T-helper 2 cell (primary cell): ENCODE data around the gene EPDR1.
"Not testable (repeated sequence)": the region's sequence is repeated elsewhere in the genome, so short reads cannot be mapped to it uniquely, and the experiment has no call there.

Experiments
- DNase-seq, 5 experiments: peaks; one replicate each; pipeline versions ENCODE4 v3.0.0 to v3.0.0-alpha.2; 2012 to 2022

EPDR1 gene

DNA sequence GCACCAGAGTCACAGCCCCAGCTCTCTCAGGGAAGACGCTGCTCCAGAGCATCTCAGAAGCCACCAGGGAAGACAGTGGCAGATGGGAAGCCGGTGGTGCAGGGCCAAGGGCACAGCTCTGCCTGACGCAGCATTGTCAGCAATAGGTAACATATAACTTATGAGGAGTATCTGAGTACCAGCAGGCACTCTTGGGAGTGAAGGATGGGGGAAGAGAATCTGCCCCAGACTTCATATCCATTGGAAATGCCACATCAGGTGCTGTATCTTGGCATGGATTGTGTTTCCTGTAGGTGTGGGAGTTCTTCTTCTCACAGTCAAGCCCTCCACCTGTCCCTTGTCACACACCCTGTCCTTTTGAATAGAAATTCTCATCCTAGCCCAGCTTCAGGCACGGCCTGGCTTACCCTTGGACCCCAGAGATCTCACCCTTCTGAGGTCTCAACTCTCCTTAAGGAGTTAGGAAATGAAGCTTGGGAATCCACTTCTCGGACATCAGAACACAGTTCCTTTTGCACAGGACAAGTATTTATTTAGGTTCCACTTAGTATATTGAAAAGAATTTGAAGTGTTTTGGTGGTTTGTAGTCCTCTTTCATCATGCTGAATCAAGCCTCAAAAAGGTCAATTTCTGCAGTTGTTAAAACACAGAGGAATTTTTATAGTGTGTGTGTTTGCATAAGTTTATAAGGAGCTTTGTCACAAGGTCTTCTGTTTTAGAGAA, 9.9 kb downstream of the EPDR1 start:
- DNase-seq: no peak

DNA sequence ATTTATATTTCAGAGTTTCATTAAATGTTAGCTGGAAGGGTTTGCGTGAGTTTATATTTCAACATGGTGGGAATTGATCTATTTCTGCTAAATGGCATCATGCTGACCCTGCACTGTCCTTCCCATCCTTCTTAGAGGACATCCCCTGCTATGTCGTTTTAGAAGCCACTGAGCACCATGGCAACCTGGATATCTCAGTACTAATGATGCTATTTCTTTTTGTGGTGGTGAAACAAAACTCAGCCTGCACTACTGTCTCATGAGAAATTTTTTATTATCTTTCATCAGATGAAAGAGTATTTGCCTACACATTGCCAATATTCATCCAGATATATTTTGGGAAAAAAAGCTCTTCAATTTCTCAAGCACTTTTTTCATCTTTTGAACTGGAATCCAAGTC, 12.1 kb downstream of the EPDR1 start:
- no peak for DNase-seq

DNA sequence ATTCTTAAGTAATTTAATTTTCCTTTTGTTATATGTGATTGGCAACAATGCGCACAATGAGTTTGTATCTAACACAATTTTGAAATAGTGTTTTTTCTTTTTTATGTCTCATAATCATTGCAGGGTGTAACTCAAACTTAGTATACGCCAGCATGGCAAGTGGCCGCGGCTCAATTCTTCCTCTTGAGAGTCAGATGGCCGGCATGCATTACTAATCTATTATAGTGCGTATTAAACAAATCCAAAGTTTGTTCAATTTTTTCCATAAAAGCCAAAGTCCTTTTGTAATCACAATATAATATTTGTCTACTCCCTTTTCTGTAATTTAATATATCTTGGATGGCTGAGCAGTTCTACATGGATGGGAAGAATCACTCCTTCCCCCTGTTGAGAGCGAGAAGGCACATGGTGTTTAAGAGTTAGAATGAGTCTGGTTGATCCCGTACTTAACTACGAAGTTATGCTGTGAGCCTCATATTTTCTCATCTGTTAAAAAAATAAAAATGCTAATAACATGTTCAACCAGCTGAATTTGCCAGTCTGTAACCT, 12.7 kb downstream of the EPDR1 start:
- no peak for DNase-seq

DNA sequence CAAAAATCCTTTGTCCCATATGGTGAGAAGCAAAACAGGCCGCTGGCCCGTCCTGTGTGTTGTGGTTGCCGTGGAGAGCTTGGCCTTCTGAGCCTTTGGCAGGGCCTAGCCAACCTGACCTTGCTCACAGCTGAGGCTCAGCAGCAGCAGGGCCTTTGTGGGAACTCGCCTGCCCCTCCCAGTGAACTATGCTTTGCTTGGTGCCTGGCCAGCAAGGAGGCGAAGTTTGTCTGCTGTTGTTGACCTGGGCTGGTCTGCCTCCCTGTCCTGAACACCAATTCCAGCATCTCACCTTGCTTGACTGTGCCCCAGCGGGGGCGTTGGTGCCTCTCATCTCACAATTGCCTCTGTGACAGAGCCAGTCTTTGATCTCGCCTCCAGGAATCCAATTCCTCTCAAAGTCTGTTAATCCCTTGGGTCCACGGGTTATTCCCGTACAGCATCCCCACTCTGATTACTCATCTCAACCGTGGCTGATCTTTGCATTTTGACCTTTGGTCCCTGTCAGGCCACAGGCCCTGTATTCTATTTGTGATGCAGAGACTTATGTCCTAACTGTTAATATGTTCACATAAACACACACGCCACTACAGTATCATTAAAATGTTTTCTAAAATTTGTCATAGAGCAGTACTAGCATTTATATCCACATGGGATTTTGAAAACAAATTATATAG, 22.6 kb downstream of the EPDR1 start:
- DNase-seq: no peak

DNA sequence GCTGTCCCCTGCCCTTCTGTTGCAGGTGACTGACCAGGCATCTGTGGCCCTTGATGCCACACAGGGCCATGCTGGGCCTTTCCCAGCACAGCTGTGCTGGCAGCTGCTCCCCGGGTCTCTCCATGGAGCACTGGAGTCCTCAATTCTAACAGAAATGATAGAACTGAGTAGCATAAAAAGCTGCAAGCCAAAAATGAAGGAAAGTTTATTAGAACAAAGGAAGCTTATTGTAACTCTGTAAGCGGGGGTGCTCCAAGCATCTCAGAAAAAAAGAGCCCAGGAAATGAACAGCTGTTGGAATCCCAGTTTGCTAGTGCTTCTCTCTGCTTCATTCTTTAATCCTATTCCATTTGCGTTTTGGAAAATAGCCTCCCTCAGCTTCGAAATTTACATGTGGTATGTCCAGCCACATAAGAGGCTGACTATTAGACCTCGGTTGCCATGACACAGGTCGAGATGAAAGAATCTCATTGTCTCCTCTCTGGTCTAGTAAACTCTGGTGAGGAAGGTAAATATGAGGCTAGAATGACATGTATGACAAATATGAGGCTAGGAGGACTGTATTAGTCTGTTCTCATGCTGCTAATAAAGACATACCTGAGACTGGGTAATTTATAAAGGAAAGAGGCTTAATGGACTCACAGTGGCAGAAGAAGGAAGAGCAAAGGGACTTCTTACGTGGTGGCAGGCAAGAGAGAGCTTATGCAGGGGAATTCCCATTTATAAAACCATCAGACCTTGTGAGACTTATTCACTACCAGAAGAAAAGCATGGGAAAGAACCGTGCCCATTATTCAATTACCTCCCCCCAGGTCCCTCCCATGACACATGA, 23.7 kb downstream of the EPDR1 start:
- no peak for DNase-seq

DNA sequence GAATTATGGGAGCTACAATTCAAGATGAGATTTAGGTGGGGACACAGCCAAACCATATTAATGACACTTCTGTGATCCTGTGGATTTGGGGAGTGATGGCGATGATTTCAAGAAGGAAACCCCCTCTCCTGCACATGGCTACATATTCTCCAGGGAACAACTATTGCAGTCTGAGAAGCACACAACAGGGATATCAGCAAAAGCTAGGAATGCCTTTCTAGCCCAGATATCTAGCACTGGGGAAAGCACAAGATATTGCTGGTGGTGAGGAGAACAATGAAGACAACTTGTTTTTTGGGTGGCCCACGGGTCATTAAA, 24.3 kb downstream of the EPDR1 start:
- DNase-seq: no peak

DNA sequence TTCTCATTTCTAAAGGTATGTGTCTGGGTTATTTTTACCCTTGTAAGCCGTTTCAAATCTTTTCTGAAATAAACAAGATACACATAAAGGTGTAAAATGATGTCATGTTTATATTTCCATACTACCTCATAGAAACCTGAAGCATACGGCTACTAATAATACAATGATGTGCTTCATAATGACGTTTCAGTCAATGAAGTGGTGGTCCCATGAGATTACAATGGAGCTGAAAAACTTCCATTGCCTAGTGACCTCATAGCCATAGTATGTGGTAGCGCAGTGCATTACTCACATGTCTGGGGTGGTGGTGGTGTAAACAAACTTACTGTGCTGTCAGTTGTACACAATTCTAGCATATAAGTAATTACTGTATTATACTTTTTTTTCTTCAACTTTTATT, 24.9 kb downstream of the EPDR1 start:
- DNase-seq: no peak

DNA sequence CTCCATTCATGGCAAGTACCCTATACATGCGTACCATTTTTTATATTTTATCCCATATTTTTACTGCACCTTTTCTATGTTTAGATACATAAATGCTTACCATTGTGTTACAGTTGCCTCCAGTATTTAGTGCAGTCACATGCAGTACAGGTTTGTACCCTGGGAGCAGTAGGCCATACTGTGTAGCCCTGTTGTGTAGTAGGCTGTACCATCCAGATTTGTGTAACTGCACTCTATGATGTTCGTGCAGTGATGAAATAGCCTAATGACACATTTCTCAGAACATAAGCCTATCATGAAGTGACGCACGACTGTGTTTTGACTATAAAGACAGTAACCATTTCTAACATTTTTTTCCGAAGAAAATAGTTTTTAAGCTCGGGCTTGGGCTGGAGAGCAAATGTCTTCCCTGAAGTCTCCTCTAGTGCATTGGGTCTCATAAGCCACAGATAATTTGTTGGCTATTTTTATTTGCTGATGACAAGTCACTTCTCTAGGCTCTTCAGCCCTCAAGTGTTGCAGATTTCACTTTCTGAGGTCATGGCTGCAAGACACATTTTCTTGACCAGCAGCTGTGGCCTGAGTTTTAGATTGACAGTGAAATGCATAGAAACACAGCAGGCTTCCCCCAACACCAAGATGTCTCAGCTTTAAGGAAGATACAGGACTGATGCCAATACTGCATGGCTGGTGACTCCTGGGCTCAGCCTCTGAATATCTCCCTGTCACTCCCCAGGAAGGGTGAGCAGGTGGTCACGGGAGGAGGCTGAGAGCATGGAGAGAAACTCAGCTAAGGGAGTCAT, 26.9 kb downstream of the EPDR1 start:
- no peak for DNase-seq

DNA sequence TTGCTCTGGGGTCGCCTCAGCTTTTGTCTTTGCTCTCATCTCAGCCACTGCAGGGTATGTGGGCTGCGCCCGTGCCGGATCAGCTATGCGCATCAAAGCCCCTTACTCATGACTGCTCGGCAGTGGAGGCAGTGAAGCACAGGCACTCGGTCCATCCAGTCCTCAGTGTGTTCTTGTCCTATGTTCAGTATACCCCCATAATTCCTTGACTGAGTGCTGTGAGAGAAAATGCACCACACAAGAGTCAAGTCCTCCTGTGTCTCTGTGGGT, 27.4 kb downstream of the EPDR1 start:
- DNase-seq: no peak

DNA sequence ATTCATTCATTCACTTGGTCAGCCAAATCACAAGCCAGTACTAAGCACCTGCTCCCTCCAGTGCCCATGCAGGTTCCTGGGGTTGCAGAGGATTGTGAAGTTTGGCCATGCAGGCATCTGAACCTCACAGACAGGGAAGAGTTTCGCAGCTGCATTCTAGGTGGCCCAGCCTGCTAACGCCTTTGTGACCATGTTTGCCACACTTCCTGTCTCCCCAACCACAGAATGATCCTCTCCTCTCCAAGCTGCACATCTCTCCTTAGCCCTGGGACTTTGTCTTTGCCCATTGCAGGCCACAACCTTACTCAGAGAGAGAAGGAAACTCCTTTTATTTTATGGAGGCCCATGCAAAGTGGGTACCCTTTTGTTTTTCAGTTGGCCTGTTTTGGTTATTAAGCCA, 31.8 kb downstream of the EPDR1 start:
- no peak for DNase-seq

DNA sequence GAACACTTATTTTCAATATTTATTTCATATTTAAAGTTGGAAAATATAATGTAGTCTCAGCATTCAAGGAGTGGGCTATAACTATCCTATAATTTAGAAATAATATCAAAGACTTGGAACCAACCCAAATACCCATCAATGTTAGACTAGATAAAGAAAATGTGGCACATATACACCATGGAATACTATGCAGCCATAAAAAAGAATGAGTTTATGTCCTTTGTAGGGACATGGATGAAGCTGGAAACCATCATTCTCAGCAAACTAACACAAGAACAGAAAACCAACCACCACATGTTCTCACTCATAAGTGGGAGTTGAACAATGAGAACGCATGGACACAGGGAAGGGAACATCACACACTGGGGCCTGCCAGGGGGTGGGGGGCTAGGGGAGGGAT, 33.8 kb downstream of the EPDR1 start:
- DNase-seq: not testable (repeated sequence)

DNA sequence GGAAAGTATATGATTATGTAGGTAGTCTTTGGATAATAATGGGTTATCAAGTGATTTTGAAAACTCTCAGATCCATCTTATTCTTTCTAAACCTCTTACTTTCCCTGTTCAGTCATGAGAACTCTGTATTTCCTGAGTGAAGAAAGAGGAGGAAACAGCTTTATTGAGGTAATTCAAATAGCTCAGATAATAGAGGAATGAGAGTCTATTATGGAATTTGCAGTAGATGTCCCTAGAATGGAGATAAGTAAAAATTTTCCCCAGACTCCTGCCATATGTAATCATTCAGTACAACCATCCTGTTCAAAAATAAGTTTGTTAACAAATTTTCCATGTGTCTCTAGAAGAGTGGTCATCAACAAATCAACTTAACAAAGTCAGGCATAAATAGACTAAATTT, 36.4 kb downstream of the EPDR1 start:
- DNase-seq: no peak

DNA sequence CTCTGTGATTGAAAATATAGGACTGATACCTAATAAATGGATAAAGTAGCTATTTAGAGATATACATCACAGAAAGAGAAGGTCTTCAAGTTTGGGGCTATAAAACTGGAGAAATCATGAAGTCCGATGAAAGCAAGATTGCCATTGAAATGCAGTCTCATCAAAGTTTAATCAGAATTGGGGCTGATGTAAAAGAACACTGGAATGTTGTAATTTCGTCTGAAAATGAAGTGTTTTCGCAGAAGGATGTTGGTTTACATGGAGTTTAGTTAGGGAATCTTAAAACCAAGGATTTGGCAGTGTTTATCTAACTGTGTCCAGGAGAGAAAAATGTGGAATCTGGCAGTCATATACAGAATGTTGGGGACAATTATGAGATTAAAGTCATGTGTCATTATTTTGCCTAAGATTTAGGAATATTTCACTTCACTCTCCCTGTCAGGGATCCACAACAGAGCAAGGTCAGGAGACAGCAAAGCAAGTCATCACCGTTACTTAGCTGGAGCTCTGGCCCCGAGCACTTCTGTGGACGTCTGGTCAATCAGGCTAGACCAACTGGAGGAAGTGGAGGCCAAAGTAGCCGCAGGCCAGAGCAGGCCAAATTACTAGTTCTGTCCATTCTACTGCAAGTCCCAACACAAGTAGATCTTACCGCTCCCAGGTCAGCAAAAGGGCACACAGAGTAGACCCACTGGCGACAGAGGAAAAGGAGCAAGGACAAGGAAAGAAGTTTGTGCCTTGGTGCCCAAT, 37.0 kb downstream of the EPDR1 start:
- no peak for DNase-seq

DNA sequence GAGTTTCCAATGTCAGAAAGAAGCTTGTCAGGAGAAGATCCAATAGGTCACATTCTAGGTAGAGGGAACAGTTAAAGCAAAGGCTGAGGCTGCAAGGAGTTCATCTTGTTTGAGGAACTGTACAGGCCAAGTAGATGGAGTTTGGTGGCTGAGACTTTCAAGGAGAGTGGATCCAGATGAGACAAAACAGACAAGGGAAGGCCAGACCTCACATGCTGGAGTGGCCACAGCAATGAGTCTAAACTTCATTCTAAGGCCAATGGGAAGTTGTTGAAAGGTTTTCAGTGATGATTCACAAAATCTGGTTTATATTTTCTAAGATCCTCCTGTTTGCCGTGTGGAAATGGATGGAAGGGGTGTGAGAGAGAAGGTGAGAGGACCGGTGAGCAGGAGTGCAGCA, 40.0 kb downstream of the EPDR1 start:
- DNase-seq: no peak

DNA sequence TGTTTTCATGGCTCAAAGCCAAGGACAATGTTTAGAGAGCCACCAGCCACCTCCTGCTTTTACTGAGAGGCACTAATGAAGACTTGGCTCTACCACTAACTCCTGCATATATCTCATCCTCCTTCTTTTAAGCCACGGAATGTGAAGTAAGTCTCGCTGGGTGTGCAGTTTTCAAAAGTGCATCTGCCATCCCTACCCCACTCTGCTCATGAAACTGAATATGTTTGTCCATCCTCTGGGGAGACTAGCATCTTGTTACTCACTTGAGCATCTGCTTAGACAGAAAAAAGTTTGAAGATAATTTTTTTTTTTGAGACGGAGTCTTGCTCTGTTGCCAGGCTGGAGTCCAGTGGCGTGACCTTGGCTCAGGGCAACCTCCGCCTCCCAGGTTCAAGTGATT, 40.8 kb downstream of the EPDR1 start:
- no peak for DNase-seq

DNA sequence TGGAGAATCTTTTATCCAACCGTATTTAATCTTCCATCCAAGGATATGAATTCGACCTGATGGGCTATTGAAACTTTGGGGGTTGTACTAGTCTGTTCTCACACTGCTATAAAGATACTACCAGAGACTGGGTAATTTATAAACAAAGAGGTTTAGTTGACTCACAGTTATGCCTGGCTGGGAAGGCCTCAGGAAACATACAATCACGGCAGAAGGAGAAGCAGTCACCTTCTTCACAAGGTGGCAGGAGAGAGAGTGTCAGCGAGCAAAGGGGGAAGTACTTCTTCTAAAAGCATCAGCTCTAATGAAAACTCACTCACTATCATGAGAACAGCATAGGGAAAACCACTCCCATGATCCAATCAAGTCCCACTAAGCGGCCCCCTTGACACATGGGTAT, 43.8 kb downstream of the EPDR1 start:
- DNase-seq: no peak

DNA sequence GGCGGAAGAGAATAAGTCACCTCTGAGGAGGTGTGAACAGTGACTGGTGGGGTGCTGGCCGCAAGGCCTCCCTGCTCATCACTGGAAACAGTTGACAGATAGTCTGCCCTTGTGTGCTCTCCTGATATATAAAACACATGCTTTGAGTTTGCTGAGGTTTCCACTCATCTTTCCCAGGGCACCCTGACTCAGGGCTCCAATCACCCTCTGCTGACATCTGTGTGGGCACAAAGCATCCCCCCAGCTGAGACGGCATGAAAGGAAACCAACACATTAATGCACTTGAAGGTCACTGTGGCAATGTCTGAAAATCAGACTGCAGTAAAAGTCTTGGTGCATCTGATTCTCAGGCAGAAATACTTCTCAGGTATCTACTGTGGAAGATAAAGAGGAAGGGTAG, 49.8 kb downstream of the EPDR1 start:
- DNase-seq: no peak

DNA sequence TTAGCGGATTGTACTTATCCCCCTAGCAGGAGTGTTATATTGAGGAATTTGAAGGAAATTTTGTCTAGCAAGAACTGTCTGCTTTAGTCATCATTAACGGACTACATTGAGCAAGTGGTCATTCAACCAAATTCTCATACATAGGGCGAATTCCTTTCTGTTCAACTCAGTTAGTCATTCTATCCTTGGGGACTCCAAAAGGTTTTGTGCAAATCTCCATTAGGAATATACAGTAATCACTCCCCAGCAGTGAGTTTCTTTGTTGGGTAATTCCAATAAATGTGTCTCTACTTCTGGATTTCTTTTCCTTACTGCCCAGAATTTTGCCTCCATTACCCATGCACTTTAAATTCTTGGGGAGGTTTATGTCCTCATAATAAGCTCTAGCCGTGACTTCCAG, 51.1 kb downstream of the EPDR1 start:
- no peak for DNase-seq

DNA sequence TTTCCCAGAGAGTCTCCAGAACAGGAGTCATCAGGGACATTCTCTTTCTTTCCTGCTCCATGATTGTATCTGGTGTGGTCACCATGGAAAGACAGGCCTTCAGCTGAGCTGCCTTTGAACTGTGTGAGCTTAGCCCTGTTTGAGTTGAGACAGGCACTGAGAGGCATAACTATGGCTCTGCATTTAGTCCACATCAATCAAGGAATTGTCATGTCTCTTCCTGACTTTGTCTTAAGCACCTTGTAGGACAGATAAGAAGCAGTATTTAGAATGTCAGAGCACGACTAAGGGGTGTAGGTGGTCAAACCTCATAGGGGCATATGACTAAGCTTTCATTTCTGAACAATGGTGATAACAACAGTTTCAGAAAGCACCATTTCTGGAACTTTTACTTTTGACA, 53.5 kb downstream of the EPDR1 start:
- DNase-seq: no peak

DNA sequence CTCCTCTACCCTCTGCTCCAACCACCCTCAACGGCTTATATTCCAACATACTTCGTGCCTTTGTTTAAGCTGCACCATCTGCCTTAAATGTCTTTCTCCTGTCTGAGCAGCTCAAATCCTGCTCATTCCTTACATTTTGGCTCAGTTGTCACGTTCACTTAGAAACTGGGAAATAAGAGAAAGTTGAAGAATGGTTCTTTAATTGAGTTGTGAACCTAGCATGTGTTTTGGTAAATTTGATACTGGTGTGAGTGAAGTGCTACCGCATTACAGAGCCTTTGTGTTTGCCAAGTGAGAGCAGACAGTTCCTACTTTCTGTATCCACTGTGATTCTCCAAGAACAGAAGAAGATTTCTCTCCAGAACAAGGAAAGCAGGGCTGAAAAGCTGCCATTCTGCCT, 54.3 kb downstream of the EPDR1 start:
- no peak for DNase-seq

DNA sequence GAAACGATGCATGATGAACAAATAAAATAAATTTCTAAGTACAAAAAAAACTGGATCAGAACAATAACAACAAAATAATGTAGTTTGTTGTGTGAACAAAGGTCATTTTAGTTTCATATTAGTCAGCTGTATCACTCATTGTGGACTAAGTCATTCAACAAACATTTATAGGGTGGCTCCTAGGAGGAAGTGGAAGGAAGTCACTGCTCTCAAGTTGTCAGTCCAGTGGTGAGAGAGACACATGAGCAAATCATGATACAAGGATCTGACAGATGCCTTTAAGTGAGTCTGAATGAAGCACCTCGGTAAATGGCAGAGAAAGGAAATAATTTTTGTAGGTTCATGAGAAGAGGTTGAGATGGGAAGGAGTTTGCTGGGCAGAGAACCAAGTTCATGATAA, 56.8 kb downstream of the EPDR1 start:
- no peak for DNase-seq

DNA sequence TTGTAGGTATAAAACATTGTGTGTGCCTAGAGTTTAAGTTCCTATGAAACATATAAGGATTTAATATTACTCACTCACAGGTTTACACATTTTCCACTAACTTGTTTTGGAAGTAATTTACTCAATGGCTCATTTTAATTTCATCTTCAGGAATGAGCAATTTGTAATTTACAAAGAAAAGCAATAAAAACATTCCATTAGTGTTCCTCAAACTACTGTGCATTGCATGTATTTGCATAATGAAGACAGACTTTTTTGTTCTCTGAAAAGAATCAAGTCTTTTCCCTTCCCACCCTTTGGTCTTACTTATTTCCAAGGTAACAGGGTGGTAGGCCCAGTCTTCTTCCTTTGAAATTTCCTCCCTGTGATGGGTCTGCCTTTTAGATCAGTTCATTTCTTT, 61.2 kb downstream of the EPDR1 start:
- no peak for DNase-seq

DNA sequence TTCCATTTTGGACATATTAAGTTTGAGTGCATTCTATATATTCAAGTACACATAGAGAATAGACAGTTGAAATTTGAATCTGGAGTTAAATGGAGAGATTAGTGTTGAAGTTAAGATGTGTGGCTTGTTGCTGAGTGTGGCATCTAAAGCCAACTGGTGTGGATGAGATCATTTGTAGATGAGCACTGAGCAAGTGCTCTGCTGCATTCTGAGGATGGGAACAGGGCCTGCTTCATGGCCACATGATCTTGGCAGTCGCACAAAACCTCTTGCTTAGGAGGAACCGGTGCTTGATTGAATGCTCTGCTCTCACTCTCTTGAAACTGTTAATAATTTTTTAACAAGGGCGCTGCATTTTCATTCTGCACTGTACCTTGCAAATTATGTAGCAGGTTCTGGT, 62.0 kb downstream of the EPDR1 start:
- no peak for DNase-seq
